DOHH2 (cell line): ENCODE results near the gene RIMBP2.

Experiments used
- H3F3A ChIP-seq: fragments of 200-600 bp; sonication (generic), shearing (Covaris generic); 2 replicates; pipeline ENCODE4 v1.6.0; 2016; ENCODE audit warnings: antibody characterized with exemption, mild to moderate bottlenecking; ENCODE audit not compliant: control insufficient read depth, insufficient read depth
- H3K27ac ChIP-seq: fragments of 200-600 bp; sonication (generic); 2 replicates; pipeline ENCODE4 v1.5.1; 2014; ENCODE audit warnings: low read depth, mild to moderate bottlenecking, low read length, moderate library complexity
- H3K27me3 ChIP-seq: fragments of 200-600 bp; sonication (generic); 2 replicates; pipeline ENCODE4 v1.6.1; 2014; ENCODE audit warnings: mild to moderate bottlenecking, low read length, mixed read lengths; ENCODE audit not compliant: control insufficient read depth
- H3K36me3 ChIP-seq: fragments of 200-600 bp; sonication (generic); 2 replicates; pipeline ENCODE4 v1.6.1; 2014; ENCODE audit warnings: mild to moderate bottlenecking, low read length, moderate library complexity, mixed read lengths; ENCODE audit not compliant: control insufficient read depth
- H3K4me1 ChIP-seq: fragments of 200-600 bp; sonication (generic); 2 replicates; pipeline ENCODE4 v1.6.1; 2014; ENCODE audit warnings: mild to moderate bottlenecking, low read length, mixed read lengths; ENCODE audit not compliant: control insufficient read depth
- H3K4me2 ChIP-seq: fragments of 200-600 bp; sonication (generic); 2 replicates; pipeline ENCODE4 v1.6.0; 2014; ENCODE audit warnings: mild to moderate bottlenecking, low read length, moderate library complexity
- H3K4me3 ChIP-seq: fragments of 200-600 bp; sonication (generic); 2 replicates; pipeline ENCODE4 v1.5.1; 2014; ENCODE audit warnings: mild to moderate bottlenecking, low read length, mixed read lengths
- H3K79me2 ChIP-seq: fragments of 200-600 bp; sonication (generic); 2 replicates; pipeline ENCODE4 v1.6.1; 2014; ENCODE audit warnings: mild to moderate bottlenecking, low read length, mixed read lengths; ENCODE audit not compliant: control insufficient read depth
- H3K9me2 ChIP-seq: fragments of 200-600 bp; sonication (generic); replicated peaks from 2 replicates; pipeline ENCODE4 v1.6.1; 2014; ENCODE audit warnings: mild to moderate bottlenecking, low read length, mixed read lengths; ENCODE audit not compliant: control insufficient read depth
- H3K9me3 ChIP-seq: fragments of 200-600 bp; sonication (generic); 2 replicates; pipeline ENCODE4 v1.6.1; 2014; ENCODE audit warnings: antibody characterized with exemption, low read length, mixed read lengths; ENCODE audit not compliant: control insufficient read depth, insufficient read depth
- H4K20me1 ChIP-seq: fragments of 200-600 bp; sonication (generic); 2 replicates; pipeline ENCODE4 v1.6.0; 2014; ENCODE audit warnings: low read depth, mild to moderate bottlenecking, antibody characterized with exemption, low read length, moderate library complexity; ENCODE audit not compliant: control insufficient read depth, insufficient read depth
- EZH2phosphoT487 ChIP-seq: fragments of 200-600 bp; sonication (generic); IDR thresholded peaks from 2 replicates; pipeline ENCODE4 v1.6.1; 2017; ENCODE audit warnings: borderline replicate concordance, mild to moderate bottlenecking, antibody characterized with exemption, low read length, moderate library complexity, mixed read lengths
- TF ChIP-seq, protein P1 (sequence below): fragments of 200-600 bp; sonication (generic); IDR thresholded peaks from one replicate; pipeline ENCODE4 v1.5.1; 2014; ENCODE audit warnings: antibody characterized with exemption, mild to moderate bottlenecking, low read depth, low read length; ENCODE audit not compliant: poor library complexity, severe bottlenecking

The RIMBP2 gene

DNA sequence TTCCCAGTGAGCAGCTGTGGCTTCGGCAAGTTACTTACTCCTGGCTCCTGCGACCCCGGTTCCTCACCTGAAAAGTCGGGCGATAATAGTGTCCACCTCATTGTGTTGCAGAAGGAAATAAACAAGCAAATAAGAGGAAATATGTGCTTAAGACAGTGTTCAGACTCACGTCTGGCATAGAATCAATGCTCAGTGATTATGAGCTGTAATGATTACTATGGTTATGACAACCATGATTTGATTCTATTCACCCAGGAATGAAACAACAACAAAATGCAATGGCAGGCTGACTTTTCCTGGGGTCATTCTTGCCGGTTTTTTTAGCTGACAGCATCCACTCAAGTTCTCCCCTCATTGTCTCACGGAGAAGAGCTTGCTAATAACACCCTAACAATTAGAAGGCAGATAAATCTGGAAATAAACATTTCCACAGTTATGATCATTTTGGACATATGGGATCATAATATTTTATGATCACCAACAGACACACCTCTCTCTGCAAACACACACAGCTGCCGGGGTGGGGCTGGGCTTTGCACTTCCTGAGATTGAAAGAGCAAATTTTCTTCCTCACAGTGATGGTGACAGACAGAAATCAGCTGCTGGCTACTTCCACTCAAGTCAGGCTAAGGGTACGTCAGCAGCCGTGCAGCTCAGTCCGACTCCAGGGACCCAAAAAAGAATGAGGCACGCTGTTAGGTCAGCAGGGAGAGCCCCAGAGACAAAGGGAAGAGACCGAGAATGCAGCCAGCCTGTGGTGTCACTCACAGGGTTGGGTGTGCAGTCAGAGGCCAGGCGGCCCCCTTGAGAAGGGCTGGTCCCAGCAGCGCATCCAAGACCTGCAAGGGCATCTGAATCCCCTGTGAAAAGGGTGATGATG is 158.0 kb downstream of the RIMBP2 start:
- no peaks in the 10 kb centered on the region for H4K20me1 ChIP-seq
- H3K4me3 ChIP-seq = no peak overlapping the region
- no peaks in the 10 kb centered on the region for H3F3A ChIP-seq
- no peaks in the 10 kb centered on the region for H3K4me1 ChIP-seq
- no peaks in the 10 kb centered on the region for H3K9me2 ChIP-seq
- H3K36me3 ChIP-seq = no peaks in the 10 kb centered on the region
- H3K9me3 ChIP-seq = no peaks in the 10 kb centered on the region
- H3K27me3 ChIP-seq = no peaks in the 10 kb centered on the region
- TF ChIP-seq, protein P1, sequence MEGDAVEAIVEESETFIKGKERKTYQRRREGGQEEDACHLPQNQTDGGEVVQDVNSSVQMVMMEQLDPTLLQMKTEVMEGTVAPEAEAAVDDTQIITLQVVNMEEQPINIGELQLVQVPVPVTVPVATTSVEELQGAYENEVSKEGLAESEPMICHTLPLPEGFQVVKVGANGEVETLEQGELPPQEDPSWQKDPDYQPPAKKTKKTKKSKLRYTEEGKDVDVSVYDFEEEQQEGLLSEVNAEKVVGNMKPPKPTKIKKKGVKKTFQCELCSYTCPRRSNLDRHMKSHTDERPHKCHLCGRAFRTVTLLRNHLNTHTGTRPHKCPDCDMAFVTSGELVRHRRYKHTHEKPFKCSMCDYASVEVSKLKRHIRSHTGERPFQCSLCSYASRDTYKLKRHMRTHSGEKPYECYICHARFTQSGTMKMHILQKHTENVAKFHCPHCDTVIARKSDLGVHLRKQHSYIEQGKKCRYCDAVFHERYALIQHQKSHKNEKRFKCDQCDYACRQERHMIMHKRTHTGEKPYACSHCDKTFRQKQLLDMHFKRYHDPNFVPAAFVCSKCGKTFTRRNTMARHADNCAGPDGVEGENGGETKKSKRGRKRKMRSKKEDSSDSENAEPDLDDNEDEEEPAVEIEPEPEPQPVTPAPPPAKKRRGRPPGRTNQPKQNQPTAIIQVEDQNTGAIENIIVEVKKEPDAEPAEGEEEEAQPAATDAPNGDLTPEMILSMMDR = no peak
- TF ChIP-seq EZH2phosphoT487 = no peak
- no peak overlapping the region for H3K4me2 ChIP-seq
- H3K27ac ChIP-seq = no peak overlapping the region
- no peaks in the 10 kb centered on the region for H3K79me2 ChIP-seq

DNA sequence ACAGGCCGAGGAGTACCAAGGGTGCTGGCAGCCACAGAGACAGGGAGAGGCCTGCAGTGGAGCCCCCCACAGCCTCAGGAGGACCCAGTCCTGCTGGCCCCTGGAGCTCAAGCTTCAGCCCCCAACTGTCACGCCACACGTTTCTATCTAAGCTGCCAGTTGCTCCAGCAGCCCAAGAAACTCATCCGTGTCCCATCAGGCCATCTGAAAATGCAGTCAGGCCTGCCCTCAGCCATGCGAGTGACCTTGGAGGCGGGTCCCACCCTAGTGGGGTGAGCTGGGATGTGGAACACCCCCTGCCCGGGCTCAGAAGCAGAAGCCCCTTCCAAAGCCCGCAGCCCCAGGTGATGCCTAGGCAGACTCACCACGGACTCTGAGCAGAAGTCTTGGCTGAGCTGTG is 158.9 kb downstream of the RIMBP2 start:
- no peak overlapping the region for H3K27ac ChIP-seq
- H3K9me2 ChIP-seq = no peaks in the 10 kb centered on the region
- no peak overlapping the region for H3K4me3 ChIP-seq
- no peaks in the 10 kb centered on the region for H3K79me2 ChIP-seq
- H4K20me1 ChIP-seq = no peaks in the 10 kb centered on the region
- no peaks in the 10 kb centered on the region for H3K4me1 ChIP-seq
- no peaks in the 10 kb centered on the region for H3K36me3 ChIP-seq
- TF ChIP-seq EZH2phosphoT487 = no peak
- TF ChIP-seq, protein P1 = no peak
- no peaks in the 10 kb centered on the region for H3F3A ChIP-seq
- no peaks in the 10 kb centered on the region for H3K9me3 ChIP-seq
- no peak overlapping the region for H3K4me2 ChIP-seq
- no peaks in the 10 kb centered on the region for H3K27me3 ChIP-seq

DNA sequence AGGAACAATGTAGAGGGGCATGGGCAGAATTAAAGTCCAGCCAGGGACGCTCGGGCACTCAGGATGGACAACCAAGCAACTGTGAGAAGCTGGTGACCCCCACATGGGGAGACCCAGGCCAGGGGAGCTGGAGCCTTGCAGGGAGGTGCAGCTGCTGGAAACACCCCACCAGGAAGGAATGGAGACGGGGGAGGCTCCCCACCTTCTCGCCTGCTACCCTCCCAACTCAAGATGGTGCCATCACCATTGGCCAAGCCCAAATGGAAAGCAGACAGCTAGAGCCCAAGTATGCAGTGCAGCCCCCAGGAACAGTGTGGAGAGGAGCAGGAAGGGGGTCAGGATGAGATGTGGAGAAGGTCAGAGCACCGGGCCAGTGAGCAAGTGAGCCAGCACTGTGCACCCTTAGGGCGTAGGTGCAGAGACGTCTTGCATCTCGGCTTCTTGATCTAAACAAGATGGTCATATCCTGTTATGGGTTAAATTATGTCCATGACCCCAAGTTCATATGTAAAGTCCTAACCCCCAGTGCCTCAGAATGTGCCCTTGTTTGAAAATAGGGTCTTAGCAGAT is 159.5 kb downstream of the RIMBP2 start:
- no peaks in the 10 kb centered on the region for H3F3A ChIP-seq
- no peak for TF ChIP-seq EZH2phosphoT487
- TF ChIP-seq, protein P1 = no peak
- no peaks in the 10 kb centered on the region for H3K27me3 ChIP-seq
- H3K79me2 ChIP-seq = no peaks in the 10 kb centered on the region
- no peaks in the 10 kb centered on the region for H3K9me3 ChIP-seq
- no peaks in the 10 kb centered on the region for H3K36me3 ChIP-seq
- H3K27ac ChIP-seq = no peak overlapping the region
- no peaks in the 10 kb centered on the region for H3K4me1 ChIP-seq
- H3K4me3 ChIP-seq = no peak overlapping the region
- no peaks in the 10 kb centered on the region for H3K9me2 ChIP-seq
- no peak overlapping the region for H3K4me2 ChIP-seq
- no peaks in the 10 kb centered on the region for H4K20me1 ChIP-seq
